HepG2 (cell line): ENCODE measurements around the gene KIF5B. TPM values are rescaled to one million over a fixed set of nuclear protein-coding genes. Genes with fewer than 3 reads are reported as not detected.

ENCODE experiments used
- ADNP ChIP-seq: sonication (generic); formaldehyde crosslinking; IDR thresholded peaks from 2 replicates; pipeline ENCODE4 v1.4.0; 2020; ENCODE audit warnings: missing genetic modification reagents
- FOXO1 ChIP-seq: sonication (generic); formaldehyde crosslinking; IDR thresholded peaks from 2 replicates; pipeline ENCODE4 v1.4.0; 2020; ENCODE audit warnings: missing genetic modification reagents
- HES4 ChIP-seq: sonication (generic); formaldehyde crosslinking; IDR thresholded peaks from 2 replicates; pipeline ENCODE4 v1.9.0; 2021; ENCODE audit warnings: mild to moderate bottlenecking, missing genetic modification reagents, borderline replicate concordance
- MTF1 ChIP-seq: sonication (generic); formaldehyde crosslinking; IDR thresholded peaks from 2 replicates; pipeline ENCODE4 v1.5.0; 2020; ENCODE audit warnings: missing genetic modification reagents
- NFATC3 ChIP-seq: sonication (generic); formaldehyde crosslinking; IDR thresholded peaks from 2 replicates; pipeline ENCODE4 v1.5.1; 2020; ENCODE audit warnings: mild to moderate bottlenecking, missing genetic modification reagents
- PRMT3 ChIP-seq: sonication (generic); formaldehyde crosslinking; IDR thresholded peaks from 2 replicates; pipeline ENCODE4 v1.8.1; 2022; ENCODE audit warnings: low read depth, mild to moderate bottlenecking, moderate library complexity, missing genetic modification reagents, borderline replicate concordance
- RERE ChIP-seq: IDR thresholded peaks from 2 replicates; pipeline ENCODE4 v1.6.1; 2016; ENCODE audit warnings: low read depth, missing genetic modification reagents, missing compliant biosample characterization
- RNF2 ChIP-seq: fragments of 450-650 bp; conservative IDR thresholded peaks from 2 replicates; pipeline ENCODE4 v1.6.1; 2016; ENCODE audit warnings: low read depth
- SP2 ChIP-seq: sonication (generic); formaldehyde crosslinking; IDR thresholded peaks from 2 replicates; pipeline ENCODE4 v1.5.1; 2020; ENCODE audit warnings: mild to moderate bottlenecking, missing genetic modification reagents
- U2AF1 ChIP-seq: fragments of 200-400 bp; formaldehyde crosslinking; optimal IDR thresholded peaks from 2 replicates; pipeline ENCODE3; 2017; ENCODE audit warnings: mild to moderate bottlenecking, low read depth, low read length
- ZBTB20 ChIP-seq: sonication (generic); formaldehyde crosslinking; IDR thresholded peaks from 2 replicates; pipeline ENCODE4 v1.8.1; 2023; ENCODE audit warnings: missing genetic modification reagents, low read depth, mild to moderate bottlenecking, borderline replicate concordance
- ZFX ChIP-seq: sonication (generic); formaldehyde crosslinking; IDR thresholded peaks from 2 replicates; pipeline ENCODE4 v1.4.0; 2020; ENCODE audit warnings: mild to moderate bottlenecking, low read depth, missing genetic modification reagents, moderate library complexity
- ZNF232 ChIP-seq: sonication (generic); formaldehyde crosslinking; IDR thresholded peaks from 2 replicates; pipeline ENCODE4 v1.4.0; 2020; ENCODE audit warnings: missing genetic modification reagents, borderline replicate concordance
- ZNF275 ChIP-seq: sonication (generic); formaldehyde crosslinking; IDR thresholded peaks from 2 replicates; pipeline ENCODE4 v1.8.0; 2022; ENCODE audit warnings: missing genetic modification reagents, mild to moderate bottlenecking, inconsistent platforms, borderline replicate concordance
- ZNF510 ChIP-seq: sonication (generic); formaldehyde crosslinking; IDR thresholded peaks from 2 replicates; pipeline ENCODE4 v1.4.0; 2020; ENCODE audit warnings: low read depth, mild to moderate bottlenecking, missing genetic modification reagents
- ZNF570 ChIP-seq: sonication (generic); formaldehyde crosslinking; IDR thresholded peaks from 2 replicates; pipeline ENCODE4 v1.4.0; 2020; ENCODE audit warnings: mild to moderate bottlenecking, missing genetic modification reagents, borderline replicate concordance
- polyA plus RNA-seq, 8 experiments: library from polyadenylated mRNA; depleted of rRNA in 3 of 8; stranded (reverse) in 7 of 8; unstranded in 1 of 8; fragments of >200 nt; fragmentation: Illumina TruSeq in 4 of 8; extraction: Trizol in 4 of 8; gene quantifications; 2 replicates each; pipeline versions ENCODE4 v1.2.1 to v1.2.3, GENCODE V29; 2011 to 2016; ENCODE audit warnings: low read depth in 4 of 8, missing spikeins in 1 of 8, mixed read lengths in 1 of 8; ENCODE audit not compliant: insufficient read depth in 1 of 8
- total RNA-seq, 5 experiments: library from RNA; depleted of rRNA; stranded (reverse); fragments of >200 nt; fragmentation: Illumina TruSeq; extraction: Trizol; gene quantifications; 2 replicates each; pipeline ENCODE4 v1.2.3, GENCODE V29; 2016; ENCODE audit warnings: low read depth in 1 of 5
- TF ChIP-seq, protein P1 (sequence below): sonication (generic); formaldehyde crosslinking; IDR thresholded peaks from 2 replicates; pipeline ENCODE4 v1.4.0; 2020; ENCODE audit warnings: mild to moderate bottlenecking, missing genetic modification reagents
- TF ChIP-seq, protein P2 (sequence below): IDR thresholded peaks from 2 replicates; pipeline ENCODE4 v1.6.1; 2016; ENCODE audit warnings: low read depth, borderline replicate concordance
- TF ChIP-seq, protein P3 (sequence below): sonication (generic); formaldehyde crosslinking; conservative IDR thresholded peaks from 2 replicates; pipeline ENCODE4 v1.4.0; 2020; ENCODE audit warnings: missing genetic modification reagents

The KIF5B gene
- total and polyA plus RNA-seq, 2 of the 13 experiments (the other 11 are each of a cell fraction or from before 2014, with no cell fraction given), result 34.3 to 133 TPM

DNA sequence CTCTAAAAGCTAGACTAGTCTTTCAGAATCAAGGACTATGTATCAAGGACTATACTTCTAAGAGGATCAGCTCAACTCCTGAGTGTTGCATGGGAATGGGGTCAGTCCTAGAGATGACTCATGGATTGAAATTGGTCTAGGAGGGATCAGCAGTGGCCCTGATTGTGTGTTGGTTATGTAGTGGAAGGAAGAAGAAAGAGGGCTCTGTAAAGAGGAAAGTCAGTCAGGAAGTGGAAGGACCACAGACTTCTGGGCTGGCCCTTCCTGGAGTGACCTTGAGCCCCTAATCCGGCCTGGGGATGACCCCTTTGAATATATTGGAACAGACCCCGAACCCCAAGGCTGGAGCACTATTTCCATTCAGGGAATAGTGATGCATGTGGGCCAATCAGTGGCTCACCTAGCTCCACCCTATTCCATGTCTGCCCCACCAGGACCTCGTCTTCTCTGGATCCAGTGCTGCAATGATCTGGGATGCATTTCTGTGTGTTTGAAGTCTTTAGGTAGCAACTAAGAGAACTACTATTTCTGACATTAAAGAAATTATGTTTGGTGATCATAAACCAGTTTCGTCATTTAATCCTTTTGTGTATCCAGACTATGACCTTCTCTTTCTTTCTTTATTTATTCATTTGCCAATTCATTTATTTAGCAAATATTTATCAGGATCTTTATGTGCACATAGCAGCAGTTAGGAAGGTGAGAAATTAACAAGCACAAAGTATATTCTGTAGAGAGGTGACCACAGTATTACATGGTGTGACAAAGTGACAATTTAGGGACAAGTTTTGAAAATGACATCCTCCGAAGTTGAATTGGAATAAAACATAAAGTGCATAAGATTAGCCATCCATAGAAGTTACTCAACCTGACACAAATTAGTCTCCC lies 48.6 kb upstream of the KIF5B start (continued):
- TF ChIP-seq ZNF232 (CRISPR knock-in tag) (no peak), RERE (no peak), ZBTB20 (CRISPR knock-in tag) (no peak), SP2 (CRISPR knock-in tag) (no peak), ZNF570 (CRISPR knock-in tag) (no peak), ZFX (0 out of 2 replicates have a peak, but pooled peaks have one; percentile 16), U2AF1 (no peak), NFATC3 (CRISPR knock-in tag) (no peak), ZNF510 (CRISPR knock-in tag) (no peak), ZNF275 (CRISPR knock-in tag) (no peak), RNF2 (no peak), HES4 (CRISPR knock-in tag) (no peak), ADNP (CRISPR knock-in tag) (no peak), PRMT3 (CRISPR knock-in tag) (no peak), FOXO1 (CRISPR knock-in tag) (no peak), MTF1 (CRISPR knock-in tag) (no peak)
- TF ChIP-seq, protein P1, sequence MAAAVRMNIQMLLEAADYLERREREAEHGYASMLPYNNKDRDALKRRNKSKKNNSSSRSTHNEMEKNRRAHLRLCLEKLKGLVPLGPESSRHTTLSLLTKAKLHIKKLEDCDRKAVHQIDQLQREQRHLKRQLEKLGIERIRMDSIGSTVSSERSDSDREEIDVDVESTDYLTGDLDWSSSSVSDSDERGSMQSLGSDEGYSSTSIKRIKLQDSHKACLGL (CRISPR knock-in tag), result no peak
- TF ChIP-seq, protein P2, sequence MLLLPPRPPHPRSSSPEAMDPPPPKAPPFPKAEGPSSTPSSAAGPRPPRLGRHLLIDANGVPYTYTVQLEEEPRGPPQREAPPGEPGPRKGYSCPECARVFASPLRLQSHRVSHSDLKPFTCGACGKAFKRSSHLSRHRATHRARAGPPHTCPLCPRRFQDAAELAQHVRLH (CRISPR knock-in tag), result peak; percentile 32; the same call in 1 of the 2 replicates
- TF ChIP-seq, protein P3, sequence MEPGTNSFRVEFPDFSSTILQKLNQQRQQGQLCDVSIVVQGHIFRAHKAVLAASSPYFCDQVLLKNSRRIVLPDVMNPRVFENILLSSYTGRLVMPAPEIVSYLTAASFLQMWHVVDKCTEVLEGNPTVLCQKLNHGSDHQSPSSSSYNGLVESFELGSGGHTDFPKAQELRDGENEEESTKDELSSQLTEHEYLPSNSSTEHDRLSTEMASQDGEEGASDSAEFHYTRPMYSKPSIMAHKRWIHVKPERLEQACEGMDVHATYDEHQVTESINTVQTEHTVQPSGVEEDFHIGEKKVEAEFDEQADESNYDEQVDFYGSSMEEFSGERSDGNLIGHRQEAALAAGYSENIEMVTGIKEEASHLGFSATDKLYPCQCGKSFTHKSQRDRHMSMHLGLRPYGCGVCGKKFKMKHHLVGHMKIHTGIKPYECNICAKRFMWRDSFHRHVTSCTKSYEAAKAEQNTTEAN (CRISPR knock-in tag), result no peak
